ENCODE data around the gene PHC1. TPM values are rescaled to one million over a fixed set of nuclear protein-coding genes. Genes with fewer than 3 reads are reported as not detected.

The PHC1 gene
- polyA plus RNA-seq, 1 of the 3 experiments (the other 2 are of a cell fraction) = 27.0 TPM

DNA sequence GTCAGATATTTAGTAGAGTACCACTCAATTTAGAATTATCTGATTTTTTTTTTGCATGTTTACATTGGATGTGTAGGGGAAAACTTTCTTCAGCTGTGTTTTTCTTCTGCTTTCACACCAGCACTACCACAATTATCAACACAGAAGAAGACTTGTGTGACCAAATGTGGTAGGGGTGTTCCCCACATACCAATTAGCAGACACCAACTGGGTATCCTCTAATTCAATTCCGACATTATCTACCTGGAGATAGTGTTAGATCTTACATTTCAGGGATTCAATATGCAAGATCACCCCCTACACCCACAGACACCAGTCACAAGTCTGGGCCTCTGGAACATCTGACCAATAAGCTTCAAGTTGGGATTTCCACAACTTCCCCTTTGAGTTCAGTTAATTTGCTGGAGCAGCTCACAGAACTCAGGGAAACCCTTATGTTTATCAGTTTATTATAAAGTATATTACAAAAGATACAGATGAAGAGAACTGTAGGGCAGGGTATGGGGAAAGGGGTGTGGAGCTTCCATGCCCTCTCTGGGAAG, 71.0 kb downstream of the PHC1 start:
- 55% methylated on average over 1 of the region's 1 CpG for WGBS (ENCODE audit: low lambda C conversion rate)
- ChIA-PET POLR2A (no interaction called here), CTCF (no interaction called here)
- H3K9me3 ChIP-seq = no peaks in the 10 kb centered on the region
- no peak overlapping the region for H3K4me3 ChIP-seq (ENCODE audit: low read depth in 2 of 2, low read length in 1 of 2)
- no peak overlapping the region for H3K27ac ChIP-seq (ENCODE audit: low read depth in 2 of 2, low read length in 1 of 2)
- no peak overlapping the region for H3K4me2 ChIP-seq
- no peaks in the 10 kb centered on the region for H3K27me3 ChIP-seq (ENCODE audit: insufficient read depth)
- H2AFZ ChIP-seq (ENCODE audit: low read depth) = no peak overlapping the region
- no peak for DNase-seq
- H4K20me1 ChIP-seq (ENCODE audit: insufficient read depth) = no peaks in the 10 kb centered on the region
- no peaks in the 10 kb centered on the region for H3K9me2 ChIP-seq
- H3K9ac ChIP-seq = no peak overlapping the region
- no peaks in the 10 kb centered on the region for H3K4me1 ChIP-seq (ENCODE audit: control insufficient read depth in 1 of 2, insufficient read depth in 2 of 2, low read depth in 1 of 2, low read length in 1 of 2)
- no peaks in the 10 kb centered on the region for H3K36me3 ChIP-seq (replicated peaks in 1 of 2; ENCODE audit: control insufficient read depth in 1 of 2, insufficient read depth in 2 of 2, low read length in 1 of 2)
- H3K79me2 ChIP-seq (ENCODE audit: insufficient read depth) = no peaks in the 10 kb centered on the region
- TF ChIP-seq SIN3A (IDR thresholded peaks at IDR 0.05; ENCODE audit: borderline replicate concordance, low read depth, low read length) (no peak), MXI1 (IDR thresholded peaks at IDR 0.05; ENCODE audit: low read depth, low read length) (no peak)
- no peaks in the 10 kb centered on the region for H3F3A ChIP-seq (replicated peaks; ENCODE audit: insufficient read depth)

DNA sequence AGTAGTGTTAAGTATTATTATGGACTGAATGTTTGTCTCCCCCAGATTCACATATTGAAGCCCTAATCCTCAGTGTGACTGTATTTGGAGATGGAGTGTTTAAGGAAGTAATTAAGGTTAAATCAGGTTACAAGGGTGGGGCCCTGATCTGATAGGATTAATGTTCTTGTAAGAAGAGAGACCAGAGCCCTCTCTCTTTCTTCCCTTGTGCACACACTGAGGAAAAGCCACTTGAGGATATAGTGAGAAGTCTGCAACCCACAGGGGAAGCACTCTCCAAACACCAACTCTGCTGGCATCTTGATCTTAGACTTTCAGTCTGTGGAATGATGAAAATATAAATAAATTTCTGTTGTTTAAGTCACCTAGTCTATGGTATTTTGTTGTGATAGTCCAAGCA, 72.9 kb downstream of the PHC1 start:
- no peak overlapping the region for H3K4me2 ChIP-seq
- no peaks in the 10 kb centered on the region for H4K20me1 ChIP-seq (ENCODE audit: insufficient read depth)
- H3K4me1 ChIP-seq (ENCODE audit: control insufficient read depth in 1 of 2, insufficient read depth in 2 of 2, low read depth in 1 of 2, low read length in 1 of 2) = no peaks in the 10 kb centered on the region
- H3K9me2 ChIP-seq = no peaks in the 10 kb centered on the region
- H3K27me3 ChIP-seq (ENCODE audit: insufficient read depth) = no peaks in the 10 kb centered on the region
- H3K4me3 ChIP-seq (ENCODE audit: low read depth in 2 of 2, low read length in 1 of 2) = no peak overlapping the region
- ChIA-PET POLR2A (no interaction called here), CTCF (no interaction called here)
- H3F3A ChIP-seq (replicated peaks; ENCODE audit: insufficient read depth) = no peaks in the 10 kb centered on the region
- no peak overlapping the region for H2AFZ ChIP-seq (ENCODE audit: low read depth)
- DNase-seq = no peak
- no peaks in the 10 kb centered on the region for H3K36me3 ChIP-seq (replicated peaks in 1 of 2; ENCODE audit: control insufficient read depth in 1 of 2, insufficient read depth in 2 of 2, low read length in 1 of 2)
- H3K9ac ChIP-seq = no peak overlapping the region
- H3K79me2 ChIP-seq (ENCODE audit: insufficient read depth) = no peaks in the 10 kb centered on the region
- TF ChIP-seq POLR2AphosphoS5 (IDR thresholded peaks at IDR 0.05; ENCODE audit: low read depth, low read length) (no peak), YY1 (IDR thresholded peaks at IDR 0.05; ENCODE audit: low read depth) (no peak), EP300 (IDR thresholded peaks at IDR 0.05; ENCODE audit: borderline replicate concordance in 1 of 2, low read depth in 1 of 2, low read length in 1 of 2) (no peak), NFIC (IDR thresholded peaks at IDR 0.05; ENCODE audit: borderline replicate concordance) (no peak), MEF2A (IDR thresholded peaks at IDR 0.05; ENCODE audit: borderline replicate concordance, low read depth) (no peak), SMC3 (IDR thresholded peaks at IDR 0.05; ENCODE audit: low read depth, low read length) (no peak), CHD2 (IDR thresholded peaks at IDR 0.05; ENCODE audit: low read length, partially characterized antibody) (no peak), ELF1 (IDR thresholded peaks at IDR 0.05) (no peak), GABPA (IDR thresholded peaks at IDR 0.05; ENCODE audit: low read depth) (no peak), TEAD4 (IDR thresholded peaks at IDR 0.05; ENCODE audit: borderline replicate concordance, insufficient read depth) (no peak)
- TF ChIP-seq, protein P1, sequence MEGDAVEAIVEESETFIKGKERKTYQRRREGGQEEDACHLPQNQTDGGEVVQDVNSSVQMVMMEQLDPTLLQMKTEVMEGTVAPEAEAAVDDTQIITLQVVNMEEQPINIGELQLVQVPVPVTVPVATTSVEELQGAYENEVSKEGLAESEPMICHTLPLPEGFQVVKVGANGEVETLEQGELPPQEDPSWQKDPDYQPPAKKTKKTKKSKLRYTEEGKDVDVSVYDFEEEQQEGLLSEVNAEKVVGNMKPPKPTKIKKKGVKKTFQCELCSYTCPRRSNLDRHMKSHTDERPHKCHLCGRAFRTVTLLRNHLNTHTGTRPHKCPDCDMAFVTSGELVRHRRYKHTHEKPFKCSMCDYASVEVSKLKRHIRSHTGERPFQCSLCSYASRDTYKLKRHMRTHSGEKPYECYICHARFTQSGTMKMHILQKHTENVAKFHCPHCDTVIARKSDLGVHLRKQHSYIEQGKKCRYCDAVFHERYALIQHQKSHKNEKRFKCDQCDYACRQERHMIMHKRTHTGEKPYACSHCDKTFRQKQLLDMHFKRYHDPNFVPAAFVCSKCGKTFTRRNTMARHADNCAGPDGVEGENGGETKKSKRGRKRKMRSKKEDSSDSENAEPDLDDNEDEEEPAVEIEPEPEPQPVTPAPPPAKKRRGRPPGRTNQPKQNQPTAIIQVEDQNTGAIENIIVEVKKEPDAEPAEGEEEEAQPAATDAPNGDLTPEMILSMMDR (IDR thresholded peaks at IDR 0.05) = no peak
- TF ChIP-seq, protein P2, sequence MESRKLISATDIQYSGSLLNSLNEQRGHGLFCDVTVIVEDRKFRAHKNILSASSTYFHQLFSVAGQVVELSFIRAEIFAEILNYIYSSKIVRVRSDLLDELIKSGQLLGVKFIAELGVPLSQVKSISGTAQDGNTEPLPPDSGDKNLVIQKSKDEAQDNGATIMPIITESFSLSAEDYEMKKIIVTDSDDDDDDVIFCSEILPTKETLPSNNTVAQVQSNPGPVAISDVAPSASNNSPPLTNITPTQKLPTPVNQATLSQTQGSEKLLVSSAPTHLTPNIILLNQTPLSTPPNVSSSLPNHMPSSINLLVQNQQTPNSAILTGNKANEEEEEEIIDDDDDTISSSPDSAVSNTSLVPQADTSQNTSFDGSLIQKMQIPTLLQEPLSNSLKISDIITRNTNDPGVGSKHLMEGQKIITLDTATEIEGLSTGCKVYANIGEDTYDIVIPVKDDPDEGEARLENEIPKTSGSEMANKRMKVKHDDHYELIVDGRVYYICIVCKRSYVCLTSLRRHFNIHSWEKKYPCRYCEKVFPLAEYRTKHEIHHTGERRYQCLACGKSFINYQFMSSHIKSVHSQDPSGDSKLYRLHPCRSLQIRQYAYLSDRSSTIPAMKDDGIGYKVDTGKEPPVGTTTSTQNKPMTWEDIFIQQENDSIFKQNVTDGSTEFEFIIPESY (IDR thresholded peaks at IDR 0.05; ENCODE audit: borderline replicate concordance, low read depth) = no peak
- TF ChIP-seq, protein P3, sequence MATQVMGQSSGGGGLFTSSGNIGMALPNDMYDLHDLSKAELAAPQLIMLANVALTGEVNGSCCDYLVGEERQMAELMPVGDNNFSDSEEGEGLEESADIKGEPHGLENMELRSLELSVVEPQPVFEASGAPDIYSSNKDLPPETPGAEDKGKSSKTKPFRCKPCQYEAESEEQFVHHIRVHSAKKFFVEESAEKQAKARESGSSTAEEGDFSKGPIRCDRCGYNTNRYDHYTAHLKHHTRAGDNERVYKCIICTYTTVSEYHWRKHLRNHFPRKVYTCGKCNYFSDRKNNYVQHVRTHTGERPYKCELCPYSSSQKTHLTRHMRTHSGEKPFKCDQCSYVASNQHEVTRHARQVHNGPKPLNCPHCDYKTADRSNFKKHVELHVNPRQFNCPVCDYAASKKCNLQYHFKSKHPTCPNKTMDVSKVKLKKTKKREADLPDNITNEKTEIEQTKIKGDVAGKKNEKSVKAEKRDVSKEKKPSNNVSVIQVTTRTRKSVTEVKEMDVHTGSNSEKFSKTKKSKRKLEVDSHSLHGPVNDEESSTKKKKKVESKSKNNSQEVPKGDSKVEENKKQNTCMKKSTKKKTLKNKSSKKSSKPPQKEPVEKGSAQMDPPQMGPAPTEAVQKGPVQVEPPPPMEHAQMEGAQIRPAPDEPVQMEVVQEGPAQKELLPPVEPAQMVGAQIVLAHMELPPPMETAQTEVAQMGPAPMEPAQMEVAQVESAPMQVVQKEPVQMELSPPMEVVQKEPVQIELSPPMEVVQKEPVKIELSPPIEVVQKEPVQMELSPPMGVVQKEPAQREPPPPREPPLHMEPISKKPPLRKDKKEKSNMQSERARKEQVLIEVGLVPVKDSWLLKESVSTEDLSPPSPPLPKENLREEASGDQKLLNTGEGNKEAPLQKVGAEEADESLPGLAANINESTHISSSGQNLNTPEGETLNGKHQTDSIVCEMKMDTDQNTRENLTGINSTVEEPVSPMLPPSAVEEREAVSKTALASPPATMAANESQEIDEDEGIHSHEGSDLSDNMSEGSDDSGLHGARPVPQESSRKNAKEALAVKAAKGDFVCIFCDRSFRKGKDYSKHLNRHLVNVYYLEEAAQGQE (IDR thresholded peaks at IDR 0.05; ENCODE audit: low read depth, low read length) = no peak
- no peaks in the 10 kb centered on the region for H3K9me3 ChIP-seq
- no peak overlapping the region for H3K27ac ChIP-seq (ENCODE audit: low read depth in 2 of 2, low read length in 1 of 2)
